Uterus (tissue), 2 donors: ENCODE data around the gene ALB.

Experiments used
- POLR2A ChIP-seq, 2 donors: fragments of 450-650 bp; IDR thresholded peaks; one replicate each; pipeline ENCODE4 v1.6.1; 2016; ENCODE audit warnings: antibody characterized with exemption in 2 of 2, mild to moderate bottlenecking in 1 of 2, moderate library complexity in 1 of 2
- TF ChIP-seq, protein P1 (sequence below), 4 experiments: fragments of 200-600 bp in 2 of 4; fragments of 450-650 bp in 2 of 4; sonication (generic) in 2 of 4; IDR thresholded peaks; one replicate each; pipeline ENCODE4 v1.5.1; 2016 to 2019; ENCODE audit warnings: antibody characterized with exemption in 4 of 4, mild to moderate bottlenecking in 2 of 4, moderate library complexity in 1 of 4

DNA sequence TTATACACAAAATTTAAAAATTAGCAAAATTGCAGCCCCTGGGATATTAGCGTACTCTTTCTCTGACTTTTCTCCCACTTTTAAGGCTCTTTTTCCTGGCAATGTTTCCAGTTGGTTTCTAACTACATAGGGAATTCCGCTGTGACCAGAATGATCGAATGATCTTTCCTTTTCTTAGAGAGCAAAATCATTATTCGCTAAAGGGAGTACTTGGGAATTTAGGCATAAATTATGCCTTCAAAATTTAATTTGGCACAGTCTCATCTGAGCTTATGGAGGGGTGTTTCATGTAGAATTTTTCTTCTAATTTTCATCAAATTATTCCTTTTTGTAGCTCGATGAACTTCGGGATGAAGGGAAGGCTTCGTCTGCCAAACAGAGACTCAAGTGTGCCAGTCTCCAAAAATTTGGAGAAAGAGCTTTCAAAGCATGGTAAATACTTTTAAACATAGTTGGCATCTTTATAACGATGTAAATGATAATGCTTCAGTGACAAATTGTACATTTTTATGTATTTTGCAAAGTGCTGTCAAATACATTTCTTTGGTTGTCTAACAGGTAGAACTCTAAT lies 6.0 kb downstream of the ALB start:
- TF ChIP-seq, protein P1, sequence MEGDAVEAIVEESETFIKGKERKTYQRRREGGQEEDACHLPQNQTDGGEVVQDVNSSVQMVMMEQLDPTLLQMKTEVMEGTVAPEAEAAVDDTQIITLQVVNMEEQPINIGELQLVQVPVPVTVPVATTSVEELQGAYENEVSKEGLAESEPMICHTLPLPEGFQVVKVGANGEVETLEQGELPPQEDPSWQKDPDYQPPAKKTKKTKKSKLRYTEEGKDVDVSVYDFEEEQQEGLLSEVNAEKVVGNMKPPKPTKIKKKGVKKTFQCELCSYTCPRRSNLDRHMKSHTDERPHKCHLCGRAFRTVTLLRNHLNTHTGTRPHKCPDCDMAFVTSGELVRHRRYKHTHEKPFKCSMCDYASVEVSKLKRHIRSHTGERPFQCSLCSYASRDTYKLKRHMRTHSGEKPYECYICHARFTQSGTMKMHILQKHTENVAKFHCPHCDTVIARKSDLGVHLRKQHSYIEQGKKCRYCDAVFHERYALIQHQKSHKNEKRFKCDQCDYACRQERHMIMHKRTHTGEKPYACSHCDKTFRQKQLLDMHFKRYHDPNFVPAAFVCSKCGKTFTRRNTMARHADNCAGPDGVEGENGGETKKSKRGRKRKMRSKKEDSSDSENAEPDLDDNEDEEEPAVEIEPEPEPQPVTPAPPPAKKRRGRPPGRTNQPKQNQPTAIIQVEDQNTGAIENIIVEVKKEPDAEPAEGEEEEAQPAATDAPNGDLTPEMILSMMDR (IDR thresholded peaks at IDR 0.05) = no peak
- no peak for TF ChIP-seq POLR2A (IDR thresholded peaks at IDR 0.05)
